ACC112 (cell line): Measurements from ENCODE around the gene SLC9A4.

Experiments used
- H2AFZ ChIP-seq: fragments of 200-600 bp; sonication (generic); one replicate; pipeline ENCODE4 v1.6.0; 2017; ENCODE audit warnings: antibody characterized with exemption, low read length; ENCODE audit not compliant: unreplicated experiment
- H3K27ac ChIP-seq: fragments of 200-600 bp; sonication (generic); 2 replicates; pipeline ENCODE4 v1.5.1; 2014; ENCODE audit warnings: low read depth, mild to moderate bottlenecking, antibody characterized with exemption, low read length, moderate library complexity
- H3K27me3 ChIP-seq: fragments of 200-600 bp; sonication (generic); 2 replicates; pipeline ENCODE4 v1.6.1; 2014; ENCODE audit warnings: mild to moderate bottlenecking, antibody characterized with exemption, low read length, moderate library complexity, mixed read lengths; ENCODE audit not compliant: insufficient read depth
- H3K36me3 ChIP-seq: fragments of 200-600 bp; sonication (generic); 2 replicates; pipeline ENCODE4 v1.6.1; 2016; ENCODE audit warnings: mild to moderate bottlenecking, antibody characterized with exemption, low read length, moderate library complexity, mixed read lengths; ENCODE audit not compliant: insufficient read depth
- H3K4me1 ChIP-seq: fragments of 200-600 bp; sonication (generic); one replicate; pipeline ENCODE4 v1.6.1; 2016; ENCODE audit warnings: low read length, mixed read lengths; ENCODE audit not compliant: insufficient read depth, unreplicated experiment, control insufficient read depth
- H3K4me3 ChIP-seq: fragments of 200-600 bp; sonication (generic); 2 replicates; pipeline ENCODE4 v1.5.1; 2014; ENCODE audit warnings: mild to moderate bottlenecking, low read depth, low read length
- H3K79me2 ChIP-seq: fragments of 200-600 bp; sonication (generic); one replicate; pipeline ENCODE4 v1.6.0; 2016; ENCODE audit warnings: low read length; ENCODE audit not compliant: control insufficient read depth, unreplicated experiment, insufficient read depth

The SLC9A4 gene

GRCh38 chr2:102436323-102436722 is 36.7 kb upstream of the SLC9A4 start:
- Histone ChIP-seq H3K27me3 (no peaks in the 10 kb centered on the region), H3K4me3 (no peak overlapping the region), H3K27ac (no peak overlapping the region), H2AFZ (no peak overlapping the region), H3K79me2 (no peaks in the 10 kb centered on the region), H3K36me3 (no peaks in the 10 kb centered on the region), H3K4me1 (no peaks in the 10 kb centered on the region)

GRCh38 chr2:102437122-102437521 is 35.9 kb upstream of the SLC9A4 start:
- H3K4me3 ChIP-seq = no peak overlapping the region
- no peak overlapping the region for H3K27ac ChIP-seq
- H3K27me3 ChIP-seq = no peaks in the 10 kb centered on the region
- no peaks in the 10 kb centered on the region for H3K79me2 ChIP-seq
- no peaks in the 10 kb centered on the region for H3K4me1 ChIP-seq
- H3K36me3 ChIP-seq = no peaks in the 10 kb centered on the region
- H2AFZ ChIP-seq = no peak overlapping the region

GRCh38 chr2:102438111-102438510 is 34.9 kb upstream of the SLC9A4 start:
- H3K4me1 ChIP-seq = peaks cover 5% of the 10 kb centered on the region
- H2AFZ ChIP-seq = no peak overlapping the region
- no peaks in the 10 kb centered on the region for H3K36me3 ChIP-seq
- H3K27me3 ChIP-seq = no peaks in the 10 kb centered on the region
- no peak overlapping the region for H3K4me3 ChIP-seq
- H3K27ac ChIP-seq = no peak overlapping the region
- no peaks in the 10 kb centered on the region for H3K79me2 ChIP-seq

- Histone ChIP-seq H3K27ac (no peak overlapping the region), H3K79me2 (no peaks in the 10 kb centered on the region), H3K4me3 (no peak overlapping the region), H3K36me3 (no peaks in the 10 kb centered on the region), H2AFZ (no peak overlapping the region), H3K4me1 (peaks cover 5% of the 10 kb centered on the region), H3K27me3 (no peaks in the 10 kb centered on the region)
Observed at GRCh38 chr2:102438578-102438977, 34.4 kb upstream of the SLC9A4 start.

- no peaks in the 10 kb centered on the region for H3K27me3 ChIP-seq
- H3K4me1 ChIP-seq = peaks cover 5% of the 10 kb centered on the region
- H2AFZ ChIP-seq = no peak overlapping the region
- H3K4me3 ChIP-seq = no peak overlapping the region
- H3K79me2 ChIP-seq = no peaks in the 10 kb centered on the region
- H3K36me3 ChIP-seq = no peaks in the 10 kb centered on the region
- no peak overlapping the region for H3K27ac ChIP-seq
Observed at GRCh38 chr2:102439065-102439695, 33.8 kb upstream of the SLC9A4 start.

- Histone ChIP-seq H3K4me3 (peak overlapping the region; percentile 24; the same call in 1 of the 2 replicates), H3K36me3 (no peaks in the 10 kb centered on the region), H3K27me3 (no peaks in the 10 kb centered on the region), H2AFZ (peak overlapping the region; percentile 85), H3K79me2 (no peaks in the 10 kb centered on the region), H3K27ac (no peak overlapping the region), H3K4me1 (peaks cover 5% of the 10 kb centered on the region)
Observed at GRCh38 chr2:102442967-102443828, 29.8 kb upstream of the SLC9A4 start.

GRCh38 chr2:102444233-102444632 is 28.8 kb upstream of the SLC9A4 start:
- no peaks in the 10 kb centered on the region for H3K27me3 ChIP-seq
- H3K79me2 ChIP-seq = no peaks in the 10 kb centered on the region
- peaks cover 5% of the 10 kb centered on the region for H3K4me1 ChIP-seq
- H3K4me3 ChIP-seq = no peak overlapping the region
- H2AFZ ChIP-seq = no peak overlapping the region
- H3K36me3 ChIP-seq = no peaks in the 10 kb centered on the region
- H3K27ac ChIP-seq = no peak overlapping the region

- Histone ChIP-seq H3K27me3 (peaks cover 3% of the 10 kb centered on the region; the same call in 1 of the 2 replicates), H3K27ac (no peak overlapping the region), H2AFZ (no peak overlapping the region), H3K4me3 (no peak overlapping the region), H3K36me3 (no peaks in the 10 kb centered on the region), H3K4me1 (peaks cover 5% of the 10 kb centered on the region), H3K79me2 (no peaks in the 10 kb centered on the region)
Observed at GRCh38 chr2:102446936-102447335, 26.1 kb upstream of the SLC9A4 start.

- no peak overlapping the region for H2AFZ ChIP-seq
- no peaks in the 10 kb centered on the region for H3K4me1 ChIP-seq
- no peaks in the 10 kb centered on the region for H3K36me3 ChIP-seq
- no peak overlapping the region for H3K4me3 ChIP-seq
- H3K27me3 ChIP-seq = peaks cover 3% of the 10 kb centered on the region; the same call in 1 of the 2 replicates
- H3K27ac ChIP-seq = no peak overlapping the region
- H3K79me2 ChIP-seq = no peaks in the 10 kb centered on the region
Observed at GRCh38 chr2:102449370-102449974, 23.6 kb upstream of the SLC9A4 start.

GRCh38 chr2:102451968-102452367 is 21.1 kb upstream of the SLC9A4 start:
- no peaks in the 10 kb centered on the region for H3K36me3 ChIP-seq
- H3K79me2 ChIP-seq = no peaks in the 10 kb centered on the region
- H3K4me1 ChIP-seq = no peaks in the 10 kb centered on the region
- no peak overlapping the region for H3K27ac ChIP-seq
- no peak overlapping the region for H2AFZ ChIP-seq
- no peak overlapping the region for H3K4me3 ChIP-seq
- peaks cover 3% of the 10 kb centered on the region; the same call in 1 of the 2 replicates for H3K27me3 ChIP-seq
